Kidney (tissue), 14 donors: ENCODE data around the gene ALKBH5. TPM values are rescaled to one million over a fixed set of nuclear protein-coding genes. Genes with fewer than 3 reads are reported as not detected.
A peak's percentile ranks its signal among the peaks of the same experiment; 100 is the strongest.
"Not testable (repeated sequence)": the region's sequence is repeated elsewhere in the genome, so short reads cannot be mapped to it uniquely, and the experiment has no call there.

ENCODE experiments used
- DNase-seq, 5 donors: peaks; one replicate each; pipeline ENCODE4 v3.0.0-alpha.2; 2013 to 2020
- FAIRE-seq: peaks from 2 replicates; lab custom pipeline; 2012; peaks lifted over from hg19 to GRCh38; lab: Jason Lieb, UNC
- H3K27ac ChIP-seq, 2 donors: one replicate each; pipeline ENCODE4 v1.7.0; 2013; ENCODE audit warnings: low read depth in 2 of 2, low read length in 2 of 2, inconsistent platforms in 1 of 2
- H3K27me3 ChIP-seq: one replicate; pipeline ENCODE4 v1.7.1; 2013; ENCODE audit warnings: low read length, inconsistent platforms; ENCODE audit not compliant: control insufficient read depth, insufficient read depth
- H3K36me3 ChIP-seq, 3 donors: one replicate each; pipeline versions ENCODE4 v1.7.0 to v1.7.1; 2013; ENCODE audit warnings: low read length in 3 of 3, control low read depth in 1 of 3, inconsistent platforms in 1 of 3; ENCODE audit not compliant: insufficient read depth in 3 of 3, control insufficient read depth in 2 of 3
- H3K4me1 ChIP-seq, 3 donors: one replicate each; pipeline versions ENCODE4 v1.7.0 to v1.7.1; 2013; ENCODE audit warnings: low read length in 3 of 3, inconsistent platforms in 1 of 3, low read depth in 1 of 3; ENCODE audit not compliant: control insufficient read depth in 2 of 3, insufficient read depth in 2 of 3
- H3K4me3 ChIP-seq, 3 donors: one replicate each; pipeline versions ENCODE4 v1.7.0 to v1.8.1; 2013; ENCODE audit warnings: low read length in 3 of 3, control low read depth in 1 of 3, inconsistent platforms in 1 of 3
- H3K9ac ChIP-seq, 3 donors: one replicate each; pipeline versions ENCODE4 v1.7.0 to v1.7.1; 2013; ENCODE audit warnings: low read length in 3 of 3, control low read depth in 1 of 3, inconsistent platforms in 1 of 3
- H3K9me3 ChIP-seq, 3 donors: one replicate each; pipeline versions ENCODE4 v1.7.0 to v1.7.1; 2013; ENCODE audit warnings: low read length in 3 of 3, control low read depth in 1 of 3, inconsistent platforms in 1 of 3; ENCODE audit not compliant: control insufficient read depth in 2 of 3, insufficient read depth in 1 of 3
- intact Hi-C: fragments of 100-400 bp; cut with DNase I; formaldehyde crosslinking; loops from one replicate; pipeline ENCODE4 v1.11.1; 2022
- polyA plus RNA-seq: library from polyadenylated mRNA; stranded (reverse); fragments of 350-450 nt; fragmentation: Illumina TruSeq; extraction: RNeasy Lipid Tissue Mini Kit (QIAGEN cat#74804); gene quantifications from one replicate; pipeline ENCODE4 v1.2.3, GENCODE V29; 2014; ENCODE audit warnings: low read depth, low replicate concordance; ENCODE audit not compliant: insufficient read depth
- total RNA-seq: library from RNA; stranded (reverse); fragmentation: NEBNext Ultra II Directional; extraction: Animal tissue kit (Norgen Biotek cat#: 25700); gene quantifications from one replicate; pipeline ENCODE4 v1.2.1, GENCODE V29; 2021
- TF ChIP-seq, protein P1 (sequence below): IDR thresholded peaks from 3 replicates; pipeline ENCODE4 v1.5.1; 2012; ENCODE audit warnings: mild to moderate bottlenecking, moderate library complexity, borderline replicate concordance; ENCODE audit not compliant: insufficient read depth; ENCODE audit errors: extremely low read depth
- donor health status: control.
- donor health status: control.
- donor health status: control.
- donor health status: control.
- donor health status: control.
- donor health status: DM: yes; HTN: yes; CAD: no.
- donor health status: Normal renal cell carcinoma (clear cell type).

Gene ALKBH5
- total and polyA plus RNA-seq, 2 donors from 2014 or later = 67.1 to 94.4 TPM

GRCh38 chr17:18213666-18214270 is 30.1 kb downstream of the ALKBH5 start:
- FAIRE-seq (no peak), DNase-seq (no peak)
- H3K27me3 ChIP-seq = no peaks in the 10 kb centered on the region
- H3K4me3 ChIP-seq = no peak overlapping the region
- no peaks in the 10 kb centered on the region for H3K9me3 ChIP-seq
- TF ChIP-seq, protein P1, sequence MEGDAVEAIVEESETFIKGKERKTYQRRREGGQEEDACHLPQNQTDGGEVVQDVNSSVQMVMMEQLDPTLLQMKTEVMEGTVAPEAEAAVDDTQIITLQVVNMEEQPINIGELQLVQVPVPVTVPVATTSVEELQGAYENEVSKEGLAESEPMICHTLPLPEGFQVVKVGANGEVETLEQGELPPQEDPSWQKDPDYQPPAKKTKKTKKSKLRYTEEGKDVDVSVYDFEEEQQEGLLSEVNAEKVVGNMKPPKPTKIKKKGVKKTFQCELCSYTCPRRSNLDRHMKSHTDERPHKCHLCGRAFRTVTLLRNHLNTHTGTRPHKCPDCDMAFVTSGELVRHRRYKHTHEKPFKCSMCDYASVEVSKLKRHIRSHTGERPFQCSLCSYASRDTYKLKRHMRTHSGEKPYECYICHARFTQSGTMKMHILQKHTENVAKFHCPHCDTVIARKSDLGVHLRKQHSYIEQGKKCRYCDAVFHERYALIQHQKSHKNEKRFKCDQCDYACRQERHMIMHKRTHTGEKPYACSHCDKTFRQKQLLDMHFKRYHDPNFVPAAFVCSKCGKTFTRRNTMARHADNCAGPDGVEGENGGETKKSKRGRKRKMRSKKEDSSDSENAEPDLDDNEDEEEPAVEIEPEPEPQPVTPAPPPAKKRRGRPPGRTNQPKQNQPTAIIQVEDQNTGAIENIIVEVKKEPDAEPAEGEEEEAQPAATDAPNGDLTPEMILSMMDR = no peak
- H3K36me3 ChIP-seq = peaks cover 2 to 18% (median 16%) of the 10 kb centered on the region in 3 donors
- intact Hi-C loops = no loop called here
- H3K4me1 ChIP-seq = no peaks in the 10 kb centered on the region
- no peak overlapping the region for H3K9ac ChIP-seq
- no peak overlapping the region for H3K27ac ChIP-seq

- DNase-seq, FAIRE-seq, intact Hi-C loops, H3K27ac ChIP-seq, H3K27me3 ChIP-seq, H3K4me1 ChIP-seq, H3K36me3 ChIP-seq, H3K9me3 ChIP-seq, H3K9ac ChIP-seq, H3K4me3 ChIP-seq: not testable (repeated sequence)
These were observed 33.3 kb downstream of the ALKBH5 start for GRCh38 chr17:18216906-18217305.

- no peak overlapping the region for H3K27ac ChIP-seq
- no peaks in the 10 kb centered on the region for H3K9me3 ChIP-seq
- no peak overlapping the region for H3K9ac ChIP-seq
- H3K4me1 ChIP-seq = no peaks in the 10 kb centered on the region
- no peak overlapping the region for H3K4me3 ChIP-seq
- TF ChIP-seq, protein P1 = peak; percentile 88
- H3K27me3 ChIP-seq = no peaks in the 10 kb centered on the region
- H3K36me3 ChIP-seq = no peaks in the 10 kb centered on the region
- intact Hi-C loops = no loop called here
- DNase-seq = peak; percentile 76 to 89 (median 83)
- FAIRE-seq = no peak
These were observed 33.9 kb downstream of the ALKBH5 start for GRCh38 chr17:18217412-18218015.

DNA sequence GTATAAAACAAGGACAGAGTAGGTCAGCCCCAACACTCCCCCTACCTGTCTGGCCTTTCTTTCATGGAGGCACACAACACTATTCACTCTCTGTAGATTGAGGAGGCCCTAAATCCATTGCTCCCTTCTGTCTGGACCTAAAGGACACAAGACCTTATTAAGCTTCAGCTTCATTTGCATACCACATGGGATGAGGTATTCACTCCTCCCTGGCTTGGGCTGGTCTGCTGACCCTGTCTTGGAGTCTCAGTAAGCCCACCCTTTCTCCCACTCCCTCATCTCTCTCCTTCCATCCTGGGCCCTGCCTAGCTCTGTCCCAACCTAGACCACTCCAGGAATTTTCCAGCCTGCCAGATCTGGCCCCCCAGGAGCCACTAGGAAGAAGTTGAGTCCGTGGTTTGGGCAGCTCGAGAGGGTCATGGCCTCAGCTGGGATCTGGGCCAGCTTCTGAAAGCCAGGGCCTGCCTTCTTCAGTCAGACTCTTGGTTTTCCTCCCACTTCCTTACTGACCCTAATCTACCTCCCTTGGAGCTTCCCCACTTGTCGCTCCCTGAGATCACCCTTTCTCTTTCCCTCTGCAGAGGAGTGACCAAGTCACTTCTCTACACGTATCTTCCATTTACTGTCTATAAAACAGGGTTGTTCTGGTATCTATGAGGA is 35.3 kb downstream of the ALKBH5 start:
- no peaks in the 10 kb centered on the region for H3K9me3 ChIP-seq
- H3K27ac ChIP-seq = no peak overlapping the region
- FAIRE-seq (no peak), DNase-seq (peak in 1 of 5 donors; percentile 47)
- no peaks in the 10 kb centered on the region for H3K4me1 ChIP-seq
- H3K36me3 ChIP-seq = no peaks in the 10 kb centered on the region
- no peak overlapping the region for H3K4me3 ChIP-seq
- H3K9ac ChIP-seq = no peak overlapping the region
- H3K27me3 ChIP-seq = no peaks in the 10 kb centered on the region
- TF ChIP-seq, protein P1 = no peak
- intact Hi-C loops = no loop called here
